Hepatocyte (in vitro differentiated cells): ENCODE data around the gene GPR156. TPM values are rescaled to one million over a fixed set of nuclear protein-coding genes. Genes with fewer than 3 reads are reported as not detected.

Experiments
- DNase-seq: peaks from one replicate; pipeline ENCODE4 v3.0.0-alpha.2; 2016; ENCODE audit warnings: low spot score
- H2AFZ ChIP-seq: fragments of 200-600 bp; sonication (generic); 2 replicates; pipeline ENCODE4 v1.6.0; 2016; ENCODE audit warnings: antibody characterized with exemption, mild to moderate bottlenecking
- H3K27ac ChIP-seq: fragments of 200-600 bp; sonication (generic); 2 replicates; pipeline ENCODE4 v1.5.1; 2016; ENCODE audit warnings: mild to moderate bottlenecking
- H3K27me3 ChIP-seq: fragments of 200-600 bp; sonication (generic); 2 replicates; pipeline ENCODE4 v1.6.1; 2016
- H3K36me3 ChIP-seq: fragments of 200-600 bp; sonication (generic); replicated peaks from 2 replicates; pipeline ENCODE4 v1.5.1; 2016; ENCODE audit warnings: low read depth; ENCODE audit not compliant: insufficient read depth
- H3K4me1 ChIP-seq: fragments of 200-600 bp; sonication (generic); 2 replicates; pipeline ENCODE4 v1.5.1; 2016; ENCODE audit warnings: mild to moderate bottlenecking, moderate library complexity; ENCODE audit not compliant: insufficient read depth
- H3K4me2 ChIP-seq: fragments of 200-600 bp; sonication (generic); 2 replicates; pipeline ENCODE4 v1.6.0; 2016
- H3K4me3 ChIP-seq: fragments of 200-600 bp; sonication (generic); 2 replicates; pipeline ENCODE4 v1.5.1; 2016; ENCODE audit warnings: mild to moderate bottlenecking
- H3K79me2 ChIP-seq: fragments of 200-600 bp; sonication (generic); 2 replicates; pipeline ENCODE4 v1.6.0; 2017; ENCODE audit warnings: mild to moderate bottlenecking
- H3K9me2 ChIP-seq: fragments of 200-600 bp; sonication (generic); replicated peaks from 2 replicates; pipeline ENCODE4 v1.6.0; 2017; ENCODE audit warnings: mild to moderate bottlenecking; ENCODE audit not compliant: insufficient read depth
- H3K9me3 ChIP-seq: fragments of 200-600 bp; sonication (generic); 2 replicates; pipeline ENCODE4 v1.5.1; 2016; ENCODE audit warnings: low read depth, mild to moderate bottlenecking
- H4K20me1 ChIP-seq: fragments of 200-600 bp; sonication (generic); 2 replicates; pipeline ENCODE4 v1.6.0; 2016; ENCODE audit warnings: mild to moderate bottlenecking; ENCODE audit not compliant: insufficient read depth, poor library complexity, severe bottlenecking
- EZH2 ChIP-seq: fragments of 200-600 bp; sonication (generic); IDR thresholded peaks from 2 replicates; pipeline ENCODE4 v1.6.1; 2016; ENCODE audit warnings: antibody characterized with exemption, mild to moderate bottlenecking, borderline replicate concordance
- EZH2phosphoT487 ChIP-seq: fragments of 200-600 bp; sonication (generic); IDR thresholded peaks from one replicate; pipeline ENCODE4 v1.6.1; 2018; ENCODE audit warnings: antibody characterized with exemption, mild to moderate bottlenecking, low read depth, moderate library complexity; ENCODE audit not compliant: unreplicated experiment, severe bottlenecking
- WGBS: methylation state at CpG from one replicate; pipeline ENCODE4 v1.1.6; 2016; ENCODE audit warnings: low lambda C conversion rate; ENCODE audit errors: missing lambda C conversion rate; 5-methylcytosine and 5-hydroxymethylcytosine counted together
- polyA plus RNA-seq: library from polyadenylated mRNA; unstranded; fragments of >200 nt; fragmentation: Nextera tagmentation; extraction: Ambion mirVana; gene quantifications from 2 replicates; pipeline ENCODE4 v1.2.1, GENCODE V29; 2016
- total RNA-seq: library from RNA; depleted of rRNA; stranded (reverse); fragments of >200 nt; gene quantifications from 2 replicates; pipeline ENCODE4 v1.2.3, GENCODE V29; 2014
- TF ChIP-seq, protein P1 (sequence below): fragments of 200-600 bp; sonication (generic); IDR thresholded peaks from 2 replicates; pipeline ENCODE4 v1.5.1; 2016; ENCODE audit warnings: antibody characterized with exemption, mild to moderate bottlenecking; ENCODE audit not compliant: poor library complexity

Gene GPR156
- total and polyA plus RNA-seq, 2 experiments from 2014 or later = 0.27 to 0.80 TPM

GRCh38 chr3:120137548-120137947, 147.5 kb downstream of the GPR156 start:
- Histone ChIP-seq H4K20me1 (no peaks in the 10 kb centered on the region), H3K9me2 (no peaks in the 10 kb centered on the region), H3K36me3 (no peaks in the 10 kb centered on the region), H3K27ac (no peak overlapping the region), H3K4me1 (no peaks in the 10 kb centered on the region), H3K79me2 (no peaks in the 10 kb centered on the region), H3K9me3 (no peaks in the 10 kb centered on the region), H3K4me3 (no peak overlapping the region), H2AFZ (no peak overlapping the region), H3K4me2 (no peak overlapping the region), H3K27me3 (no peaks in the 10 kb centered on the region)
- TF ChIP-seq EZH2 (no peak), EZH2phosphoT487 (no peak)
- TF ChIP-seq, protein P1, sequence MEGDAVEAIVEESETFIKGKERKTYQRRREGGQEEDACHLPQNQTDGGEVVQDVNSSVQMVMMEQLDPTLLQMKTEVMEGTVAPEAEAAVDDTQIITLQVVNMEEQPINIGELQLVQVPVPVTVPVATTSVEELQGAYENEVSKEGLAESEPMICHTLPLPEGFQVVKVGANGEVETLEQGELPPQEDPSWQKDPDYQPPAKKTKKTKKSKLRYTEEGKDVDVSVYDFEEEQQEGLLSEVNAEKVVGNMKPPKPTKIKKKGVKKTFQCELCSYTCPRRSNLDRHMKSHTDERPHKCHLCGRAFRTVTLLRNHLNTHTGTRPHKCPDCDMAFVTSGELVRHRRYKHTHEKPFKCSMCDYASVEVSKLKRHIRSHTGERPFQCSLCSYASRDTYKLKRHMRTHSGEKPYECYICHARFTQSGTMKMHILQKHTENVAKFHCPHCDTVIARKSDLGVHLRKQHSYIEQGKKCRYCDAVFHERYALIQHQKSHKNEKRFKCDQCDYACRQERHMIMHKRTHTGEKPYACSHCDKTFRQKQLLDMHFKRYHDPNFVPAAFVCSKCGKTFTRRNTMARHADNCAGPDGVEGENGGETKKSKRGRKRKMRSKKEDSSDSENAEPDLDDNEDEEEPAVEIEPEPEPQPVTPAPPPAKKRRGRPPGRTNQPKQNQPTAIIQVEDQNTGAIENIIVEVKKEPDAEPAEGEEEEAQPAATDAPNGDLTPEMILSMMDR = no peak
- WGBS = 95% methylated on average over 2 of the region's 2 CpGs
- DNase-seq = no peak

DNA sequence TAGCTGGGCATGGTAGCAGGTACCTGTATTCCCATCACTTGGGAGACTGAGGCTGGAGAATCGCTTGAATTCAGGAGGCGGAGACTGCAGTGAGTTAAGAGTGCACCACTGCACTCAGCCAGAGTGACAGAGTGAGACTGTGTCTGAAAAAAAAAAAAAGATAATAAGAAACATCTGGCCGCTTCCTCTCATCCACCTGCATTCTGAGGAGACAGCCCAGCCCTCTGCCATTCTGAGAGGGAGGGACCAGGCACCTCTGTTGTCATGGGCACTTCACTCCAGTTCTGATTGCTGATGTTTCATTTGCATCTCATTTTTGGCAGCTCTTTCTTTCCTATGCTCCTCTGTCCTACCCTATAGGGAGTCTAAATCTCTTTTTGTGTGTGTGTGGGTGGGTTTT, 154.4 kb downstream of the GPR156 start:
- Histone ChIP-seq H4K20me1 (no peaks in the 10 kb centered on the region), H3K27me3 (no peaks in the 10 kb centered on the region), H3K36me3 (no peaks in the 10 kb centered on the region), H3K9me3 (no peaks in the 10 kb centered on the region), H3K4me3 (no peak overlapping the region), H3K79me2 (no peaks in the 10 kb centered on the region), H3K27ac (no peak overlapping the region), H3K4me1 (no peaks in the 10 kb centered on the region), H3K9me2 (no peaks in the 10 kb centered on the region), H3K4me2 (no peak overlapping the region), H2AFZ (no peak overlapping the region)
- 77% methylated on average over 3 of the region's 3 CpGs for WGBS
- DNase-seq = no peak
- TF ChIP-seq EZH2 = no peak
- TF ChIP-seq, protein P1 = no peak
- TF ChIP-seq EZH2phosphoT487 = no peak

DNA sequence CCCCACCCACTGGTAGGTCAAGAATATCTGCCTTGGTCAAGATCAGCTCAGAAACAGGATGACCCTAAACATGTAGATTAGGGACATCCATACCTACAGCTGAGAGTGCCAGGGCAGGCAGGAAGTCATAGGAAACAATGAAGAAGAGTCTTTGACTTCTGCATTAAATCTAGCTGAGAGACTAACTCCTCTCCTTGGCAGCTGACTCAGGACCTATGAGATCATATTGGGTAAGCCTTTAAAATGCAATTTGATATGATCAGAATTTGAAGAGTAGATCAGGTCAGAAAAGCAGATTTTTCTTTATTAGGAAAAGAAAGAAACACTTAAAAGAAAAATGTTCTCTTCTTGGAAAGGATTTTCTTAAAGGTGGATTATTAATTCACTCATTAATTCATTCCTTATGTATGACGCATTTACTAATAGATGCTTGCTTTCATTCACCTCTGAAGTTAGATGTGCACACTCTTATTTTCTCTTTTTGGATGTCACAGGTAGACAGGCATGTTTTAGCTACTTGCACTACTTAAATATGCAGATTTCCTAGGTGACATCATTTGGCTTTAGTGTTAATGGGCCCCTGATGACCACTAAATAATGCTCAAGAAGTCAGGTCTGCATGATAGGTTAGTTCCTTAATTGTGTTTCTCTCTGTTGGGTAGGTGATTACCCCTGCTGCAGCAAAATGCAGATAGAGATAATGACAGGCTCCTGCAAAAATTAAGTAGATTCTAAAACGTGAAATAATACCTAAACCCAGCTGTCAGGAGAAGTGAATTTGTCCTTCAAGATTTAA, 155.1 kb downstream of the GPR156 start:
- no peaks in the 10 kb centered on the region for H3K9me3 ChIP-seq
- no peak overlapping the region for H2AFZ ChIP-seq
- TF ChIP-seq, protein P1 = no peak
- no peak for TF ChIP-seq EZH2
- TF ChIP-seq EZH2phosphoT487 = no peak
- H3K79me2 ChIP-seq = no peaks in the 10 kb centered on the region
- H3K4me2 ChIP-seq = no peak overlapping the region
- no peaks in the 10 kb centered on the region for H4K20me1 ChIP-seq
- H3K27ac ChIP-seq = no peak overlapping the region
- no peak overlapping the region for H3K4me3 ChIP-seq
- H3K4me1 ChIP-seq = no peaks in the 10 kb centered on the region
- no peaks in the 10 kb centered on the region for H3K36me3 ChIP-seq
- 85% methylated on average over 2 of the region's 2 CpGs for WGBS
- no peak for DNase-seq
- H3K27me3 ChIP-seq = no peaks in the 10 kb centered on the region
- H3K9me2 ChIP-seq = no peaks in the 10 kb centered on the region
